Measurements from ENCODE around the gene CA10.

Gene CA10

GRCh38 chr17:51751072-51751471 is 407.4 kb downstream of the CA10 start:
- DNase-seq, result no peak

DNA sequence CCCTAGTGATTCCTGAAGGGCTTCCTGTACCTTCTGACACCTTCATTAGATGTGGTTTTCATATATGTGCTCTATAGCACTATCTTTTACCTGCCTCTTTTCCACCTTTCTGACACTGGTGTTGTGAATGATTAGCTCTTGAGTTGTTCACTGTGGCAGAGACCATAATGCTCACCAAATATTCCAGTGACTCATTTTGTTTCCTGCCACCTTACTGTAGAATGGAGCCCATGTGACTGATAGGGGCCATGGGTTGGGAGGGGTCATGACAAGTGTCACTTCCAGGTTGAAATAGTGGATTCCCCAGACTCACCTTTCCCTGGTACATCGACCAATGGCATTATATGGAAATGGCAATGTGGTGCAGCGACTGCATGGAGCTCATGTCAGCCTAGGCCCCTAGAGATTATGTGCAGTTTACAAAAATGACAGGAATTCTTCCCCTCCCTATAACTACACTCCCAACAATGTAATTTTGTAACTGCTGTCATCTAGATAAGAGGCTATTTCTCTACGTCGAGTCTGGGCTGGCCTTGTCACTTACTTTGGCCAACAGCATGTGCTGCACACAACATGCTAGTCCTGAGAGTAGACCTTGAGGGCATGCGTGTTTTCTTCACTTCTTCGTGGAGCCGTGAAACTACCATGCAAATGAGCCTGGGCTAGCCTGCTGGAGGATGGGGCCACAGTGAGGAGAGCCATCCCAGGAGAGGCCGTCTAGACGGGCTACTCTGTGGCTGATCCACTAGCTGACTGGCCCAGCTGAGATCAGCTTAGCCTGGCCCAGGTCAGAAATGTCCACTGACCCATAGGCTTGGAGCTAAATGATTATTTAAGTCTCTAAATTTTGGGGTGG is 409.5 kb downstream of the CA10 start:
- DNase-seq, result no peak

DNA sequence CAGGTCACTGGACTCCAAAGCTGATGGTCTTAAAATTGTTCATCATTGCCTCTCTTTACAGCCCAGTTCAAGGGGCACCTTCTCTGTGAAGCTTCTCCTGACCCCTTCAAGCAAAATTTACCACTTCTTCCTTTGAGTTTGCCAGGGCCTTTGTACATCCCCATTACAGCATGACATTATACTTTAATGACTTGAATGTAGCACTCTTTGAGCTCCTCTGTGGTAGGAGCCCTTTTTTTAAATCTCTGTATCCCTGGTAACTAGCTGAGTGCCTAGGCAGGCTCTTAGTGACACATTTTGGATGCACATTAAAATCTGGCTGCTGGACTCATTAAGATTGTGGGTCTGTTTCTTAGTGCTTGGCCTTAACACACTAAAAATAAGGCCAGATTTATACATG is 412.1 kb downstream of the CA10 start:
- no peak for DNase-seq

GRCh38 chr17:51745993-51746392 is 412.5 kb downstream of the CA10 start:
- DNase-seq, result no peak

DNA sequence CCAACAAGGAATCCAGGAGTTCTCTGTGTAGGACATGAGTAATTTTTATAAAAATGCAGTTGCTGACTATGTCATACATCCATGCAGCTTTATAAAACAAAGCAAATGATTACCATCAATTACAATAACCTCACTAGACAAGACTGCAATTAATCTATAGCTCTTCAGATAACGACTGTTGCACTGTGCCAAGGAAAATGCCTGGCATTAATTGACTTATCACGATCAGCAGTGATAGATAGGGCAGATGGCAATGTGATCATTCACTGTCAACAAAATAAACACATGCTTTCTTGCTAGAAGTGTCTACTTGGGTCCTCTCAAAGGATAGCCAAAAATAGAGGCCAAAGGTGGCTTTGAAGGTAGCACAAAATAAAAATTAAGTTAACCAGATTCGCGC is 415.0 kb downstream of the CA10 start:
- DNase-seq, result no peak

- DNase-seq, result no peak
Observed at GRCh38 chr17:51742571-51742970, 415.9 kb downstream of the CA10 start.

GRCh38 chr17:51741458-51741857 is 417.1 kb downstream of the CA10 start:
- DNase-seq, result no peak

- DNase-seq, result no peak
Observed at GRCh38 chr17:51740531-51740930, 418.0 kb downstream of the CA10 start.

- no peak for DNase-seq
Observed at GRCh38 chr17:51739245-51739886, 419.1 kb downstream of the CA10 start.

DNA sequence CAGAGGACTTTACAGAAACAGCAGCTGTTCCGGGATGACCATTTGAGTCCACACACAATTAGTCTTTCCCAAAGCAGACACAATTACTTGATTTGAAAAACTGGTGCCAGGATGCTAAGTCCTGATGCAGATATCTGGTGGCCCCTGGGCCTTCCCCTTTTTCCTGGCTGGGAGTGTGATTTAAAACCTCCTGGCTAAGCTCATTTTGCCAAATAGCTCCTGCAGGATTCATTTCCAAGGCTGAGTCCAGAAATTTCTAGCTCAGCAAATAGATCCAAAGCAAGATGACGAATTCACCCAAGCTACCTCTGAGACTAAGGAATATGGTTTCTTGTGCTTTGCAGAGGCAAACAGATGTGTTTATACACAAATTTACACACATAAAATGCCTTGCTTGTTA is 422.2 kb downstream of the CA10 start:
- DNase-seq, result no peak

DNA sequence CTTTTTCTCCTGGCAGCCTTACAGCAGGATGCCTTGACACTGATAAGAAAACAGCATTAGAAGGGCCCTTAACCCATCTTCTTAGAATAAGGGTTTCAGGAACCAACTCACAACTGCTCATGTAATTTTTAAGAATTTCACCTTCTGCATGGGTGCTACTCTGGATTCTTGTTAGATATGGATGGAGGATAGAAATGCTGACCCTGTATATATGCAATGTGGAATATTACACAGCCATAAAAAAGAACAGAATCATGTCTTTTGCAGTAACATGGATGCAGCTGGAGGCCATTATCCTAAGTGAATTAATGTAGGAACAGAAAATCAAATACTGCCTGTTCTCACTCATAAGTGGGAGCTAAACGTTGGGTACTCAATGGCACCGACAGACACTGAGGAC is 423.5 kb downstream of the CA10 start:
- no peak for DNase-seq

DNA sequence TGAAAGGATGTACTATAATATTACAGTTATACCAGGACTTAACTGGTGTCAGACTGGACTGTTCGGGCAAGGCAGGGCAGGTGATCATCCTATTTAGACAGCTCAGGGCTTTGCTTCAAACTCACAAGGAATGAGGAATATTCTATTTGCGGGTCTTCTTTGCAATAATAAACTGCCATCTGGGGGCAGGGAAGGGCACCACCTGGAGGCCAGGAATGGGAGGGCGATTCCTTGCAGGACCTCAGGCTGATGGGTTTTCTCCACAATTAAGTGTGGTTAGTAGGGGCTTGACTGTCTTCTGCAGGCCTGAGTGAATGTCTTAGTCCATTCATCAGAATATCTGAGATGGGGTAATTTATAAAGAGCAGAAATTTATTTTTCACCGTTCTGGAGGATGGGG is 424.1 kb downstream of the CA10 start:
- DNase-seq, result no peak

DNA sequence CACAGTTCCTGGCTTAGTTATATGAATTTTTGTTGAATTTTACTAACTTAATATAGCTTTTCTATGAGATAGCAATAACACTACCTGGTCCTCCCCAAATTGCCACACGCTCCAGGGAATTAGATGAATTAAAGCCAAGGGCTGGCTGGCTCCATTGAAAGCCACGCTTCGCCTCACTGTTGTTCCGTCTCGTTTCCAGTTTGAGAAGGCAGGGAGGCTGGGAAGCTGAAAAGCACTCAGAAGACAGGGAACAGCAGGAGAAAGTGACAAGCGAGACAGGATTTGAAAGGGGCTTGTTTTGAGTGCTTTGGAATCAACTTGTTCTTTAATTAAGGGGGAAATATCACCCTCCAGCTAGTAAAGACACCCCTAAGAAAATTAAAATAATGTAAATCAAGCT is 425.3 kb downstream of the CA10 start:
- peak; percentile 54 for DNase-seq

DNA sequence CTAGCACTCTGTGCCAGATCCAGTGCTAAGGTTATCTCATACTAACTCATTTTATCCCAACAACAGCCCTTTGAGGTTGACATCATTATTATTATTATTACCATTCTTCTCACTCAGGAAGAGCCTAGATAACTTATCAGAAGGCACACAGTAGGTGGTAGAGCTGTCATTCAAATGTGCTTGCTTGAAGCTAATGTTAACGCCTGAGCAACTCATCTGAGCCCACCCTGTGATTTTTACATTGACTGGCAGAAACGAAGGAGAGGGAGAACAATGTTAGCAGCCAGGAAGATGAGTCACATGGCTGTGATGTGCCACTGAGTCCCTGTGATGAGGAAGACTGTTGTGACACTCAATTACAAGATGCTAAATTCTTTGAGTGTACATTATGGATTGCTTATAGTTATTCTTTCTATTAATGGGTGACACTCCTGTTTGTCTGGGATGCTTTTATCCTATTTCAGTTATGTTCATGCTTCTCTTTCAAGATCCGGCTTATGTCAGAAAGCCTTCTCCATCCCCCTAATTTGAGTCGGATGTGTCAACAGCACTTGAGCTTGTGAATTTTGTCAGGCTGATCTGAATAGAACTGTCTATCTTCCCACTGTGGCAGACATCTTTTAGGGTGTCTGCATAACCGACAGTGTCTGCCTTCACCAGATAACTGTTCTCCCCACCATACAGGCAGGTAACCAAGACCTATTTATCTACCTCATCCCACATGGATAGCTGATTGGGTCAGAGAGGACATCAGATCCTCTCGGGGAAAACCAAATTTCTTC is 426.4 kb downstream of the CA10 start:
- peak; percentile 14 for DNase-seq

- DNase-seq, result no peak
Observed at GRCh38 chr17:51730303-51731050, 428.0 kb downstream of the CA10 start.

GRCh38 chr17:51725185-51725584 is 433.3 kb downstream of the CA10 start:
- DNase-seq, result no peak

DNA sequence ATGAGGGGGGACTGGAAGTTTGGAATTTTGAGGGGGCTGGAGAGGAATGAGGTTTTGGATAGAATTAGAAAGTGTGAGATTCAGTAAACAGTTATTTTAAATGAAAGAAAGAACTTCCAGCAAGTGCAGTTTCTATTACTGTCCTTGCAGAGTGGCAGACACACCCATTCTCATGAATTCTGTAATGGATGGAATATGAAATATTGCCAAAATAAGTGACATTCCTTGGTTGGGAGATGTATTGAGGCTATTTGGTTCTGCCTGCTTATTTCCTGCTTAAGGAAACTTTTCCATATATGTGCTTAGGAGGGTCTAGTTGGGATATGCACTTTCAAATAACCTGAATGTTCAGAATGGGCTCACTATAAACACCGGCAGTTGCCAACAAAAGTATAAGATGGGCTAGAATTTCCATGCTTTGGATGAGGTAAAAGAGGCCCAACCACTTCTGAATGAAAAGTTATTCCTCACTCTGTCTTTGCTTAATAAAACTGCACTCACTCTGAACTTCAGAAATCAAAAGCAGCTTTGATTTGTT is 434.4 kb downstream of the CA10 start:
- no peak for DNase-seq

GRCh38 chr17:51722994-51723393 is 435.5 kb downstream of the CA10 start:
- no peak for DNase-seq

DNA sequence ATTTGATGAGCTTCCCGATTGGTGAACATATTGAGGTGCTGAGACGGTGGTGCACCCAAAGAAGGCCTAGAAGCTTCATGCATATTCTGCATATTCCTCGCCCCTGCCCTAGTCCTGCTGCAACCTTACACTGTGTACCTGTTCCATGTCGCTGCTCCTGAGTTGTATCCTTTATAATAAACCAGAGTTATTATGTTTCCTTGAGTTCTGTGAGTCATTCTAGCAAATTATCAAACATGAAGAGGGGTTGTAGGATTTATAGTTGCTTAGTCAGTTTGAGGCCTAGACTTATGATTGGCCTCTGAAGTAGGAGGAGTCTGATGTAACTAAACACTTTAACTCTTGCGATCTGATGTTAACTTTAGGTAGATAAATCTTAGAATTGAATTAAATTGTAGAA is 436.8 kb downstream of the CA10 start:
- no peak for DNase-seq

DNA sequence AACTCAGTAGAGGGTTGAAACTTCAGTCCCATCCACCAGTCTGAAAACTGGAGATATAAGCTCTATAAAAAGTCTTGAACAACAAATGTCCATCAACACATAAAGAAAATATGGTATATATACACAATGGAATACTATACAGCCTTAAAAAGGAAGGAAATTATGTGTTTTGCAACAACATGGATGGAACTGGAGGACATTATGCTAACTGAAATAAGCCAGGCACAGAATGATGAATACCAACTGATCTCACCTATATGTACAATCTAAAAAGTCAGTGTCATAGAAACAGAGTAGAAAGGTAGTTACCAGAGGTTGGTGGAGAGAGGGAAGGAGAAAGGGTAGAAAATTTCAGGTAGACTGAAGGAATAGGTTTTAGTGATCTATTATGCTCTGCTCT is 438.1 kb downstream of the CA10 start:
- no peak for DNase-seq

- no peak for DNase-seq
Observed at GRCh38 chr17:51718983-51719382, 439.5 kb downstream of the CA10 start.

DNA sequence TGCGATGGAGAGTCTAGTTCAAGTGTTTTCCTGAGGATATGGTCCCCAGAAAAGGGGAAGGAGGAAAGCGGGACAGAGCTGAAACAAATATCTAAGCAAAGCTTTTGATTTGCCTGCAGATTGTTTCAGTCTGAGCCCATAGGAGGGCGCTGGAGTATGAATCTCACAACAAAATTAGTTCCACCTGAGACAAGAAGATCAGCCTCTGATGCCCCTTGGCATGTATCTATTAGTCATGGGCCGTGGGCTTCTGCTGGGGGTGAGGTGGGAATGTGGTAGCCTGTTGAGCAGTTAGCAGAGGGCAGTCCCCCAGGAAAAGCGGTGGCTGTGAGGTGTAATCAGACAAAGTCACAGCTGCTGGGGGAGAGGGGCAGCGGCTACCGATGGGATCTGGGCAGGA is 446.9 kb downstream of the CA10 start:
- DNase-seq, result no peak

DNA sequence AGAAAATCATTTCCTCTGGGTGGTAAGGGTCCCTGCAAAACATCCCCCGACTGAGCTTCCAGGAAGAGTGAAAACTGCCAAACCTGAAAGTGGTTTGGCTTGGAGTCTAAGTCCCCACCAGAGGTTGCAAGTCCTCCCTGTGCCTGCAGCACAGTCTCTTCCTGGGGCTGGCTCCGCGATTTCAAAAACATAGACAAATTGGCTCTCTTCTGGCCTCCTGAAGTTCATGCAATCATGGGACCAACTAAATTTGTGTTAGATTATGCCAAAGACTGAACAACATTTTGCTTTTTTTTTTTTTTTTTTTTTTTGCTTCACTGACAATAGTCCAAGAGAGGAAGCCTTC is 447.9 kb downstream of the CA10 start:
- no peak for DNase-seq
